ENCODE data around the gene CSTA.
A peak's percentile ranks its signal among the peaks of the same experiment; 100 is the strongest.

CSTA gene

GRCh38 chr3:122366379-122366749, 41.3 kb downstream of the CSTA start:
- no peak for DNase-seq (ENCODE audit: low read depth)
- TF ChIP-seq CTCF (conservative IDR thresholded peaks at IDR 0.05; ENCODE audit: low read depth, low read length), result no peak
- H3K4me3 ChIP-seq (ENCODE audit: low read length), result no peak overlapping the region

DNA sequence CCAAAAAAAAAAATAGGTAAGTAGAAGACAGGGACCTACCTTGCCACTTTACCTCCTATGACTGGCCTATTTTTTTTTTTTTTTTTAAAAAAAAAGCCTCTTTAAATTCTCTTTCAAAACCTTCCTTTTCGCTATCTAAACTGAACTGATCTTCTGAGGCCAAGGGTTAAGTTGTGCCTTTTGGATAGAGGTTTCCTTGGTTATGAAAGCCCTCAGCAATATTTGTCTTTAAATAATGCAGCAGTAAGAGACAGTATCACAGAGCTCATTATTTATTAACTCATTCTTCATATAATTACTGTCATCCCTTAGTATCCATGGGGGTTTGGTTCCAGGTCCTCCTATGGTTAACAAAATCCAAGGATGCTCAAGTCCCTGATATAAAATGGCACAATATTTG, 49.0 kb downstream of the CSTA start:
- DNase-seq (ENCODE audit: low read depth), result no peak
- no peak for TF ChIP-seq CTCF (conservative IDR thresholded peaks at IDR 0.05; ENCODE audit: low read depth, low read length)
- no peak overlapping the region for H3K4me3 ChIP-seq (ENCODE audit: low read length)

GRCh38 chr3:122377975-122378374, 52.9 kb downstream of the CSTA start:
- no peak overlapping the region for H3K4me3 ChIP-seq (ENCODE audit: low read length)
- no peak for DNase-seq (ENCODE audit: low read depth)
- no peak for TF ChIP-seq CTCF (conservative IDR thresholded peaks at IDR 0.05; ENCODE audit: low read depth, low read length)

DNA sequence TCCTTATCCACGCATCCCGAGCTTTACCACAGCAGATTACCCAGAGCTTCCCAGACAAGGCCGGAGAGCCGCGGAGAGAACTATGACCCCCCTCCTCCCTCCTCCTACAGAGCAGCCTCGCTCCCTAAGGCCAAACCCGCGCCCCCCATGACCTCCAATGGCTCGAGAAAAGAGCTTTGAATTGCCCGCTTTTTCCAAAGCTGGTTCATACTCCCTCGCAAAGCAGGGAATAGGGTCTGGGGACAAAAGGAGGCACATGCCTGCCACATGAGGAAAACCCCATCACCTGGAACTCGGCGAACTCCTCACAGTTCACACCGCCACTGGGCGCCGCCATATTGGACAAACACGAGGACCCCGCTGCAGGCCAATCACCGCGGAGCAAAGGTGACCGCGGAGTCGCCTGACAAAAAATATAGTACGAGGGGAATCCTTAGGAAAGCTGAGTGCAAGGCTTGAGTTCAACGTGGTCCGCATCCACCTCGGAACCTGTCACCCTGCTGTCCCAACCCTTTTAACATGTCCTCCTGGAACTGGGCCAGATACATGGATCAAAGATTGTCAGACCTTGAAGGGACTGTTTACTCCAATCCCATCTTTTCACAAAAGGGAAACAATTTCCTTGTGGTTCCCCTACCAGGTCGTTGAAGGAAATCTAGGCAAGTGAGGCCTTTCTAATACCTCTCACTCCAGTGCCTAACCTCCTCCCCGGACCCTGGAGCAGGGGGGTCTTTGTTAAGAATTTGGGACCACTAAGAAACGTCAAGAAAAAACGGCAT, 58.0 kb downstream of the CSTA start, which contains the start of gene MIX23:
MIX23 (minus strand) TSS at position 344 of the 779 bp plus-strand sequence; CDS start at position 337, 7 bp downstream.
- no peak for TF ChIP-seq CTCF (conservative IDR thresholded peaks at IDR 0.05; ENCODE audit: low read depth, low read length)
- peak within 1 kb of the TSS; percentile 99 for H3K4me3 ChIP-seq (ENCODE audit: low read length)
- DNase-seq (ENCODE audit: low read depth), result peak; percentile 47

- DNase-seq (ENCODE audit: low read depth), result peak; percentile 67
- peak; percentile 48 for TF ChIP-seq CTCF (conservative IDR thresholded peaks at IDR 0.05; ENCODE audit: low read depth, low read length)
- peak within 1 kb of the TSS; percentile 99 for H3K4me3 ChIP-seq (ENCODE audit: low read length)
Observed at GRCh38 chr3:122383771-122384697, 59.0 kb downstream of the CSTA start, which contains the start of gene FAM162A. Gene FAM162A (plus strand): TSS chr3:122384182. CDS start chr3:122384266, 84 bp downstream.

GRCh38 chr3:122387709-122388108, 62.7 kb downstream of the CSTA start:
- no peak for TF ChIP-seq CTCF (conservative IDR thresholded peaks at IDR 0.05; ENCODE audit: low read depth, low read length)
- DNase-seq (ENCODE audit: low read depth), result no peak
- H3K4me3 ChIP-seq (ENCODE audit: low read length), result no peak overlapping the region
